ENCODE results near the gene SEC62.

The SEC62 gene, protein sequence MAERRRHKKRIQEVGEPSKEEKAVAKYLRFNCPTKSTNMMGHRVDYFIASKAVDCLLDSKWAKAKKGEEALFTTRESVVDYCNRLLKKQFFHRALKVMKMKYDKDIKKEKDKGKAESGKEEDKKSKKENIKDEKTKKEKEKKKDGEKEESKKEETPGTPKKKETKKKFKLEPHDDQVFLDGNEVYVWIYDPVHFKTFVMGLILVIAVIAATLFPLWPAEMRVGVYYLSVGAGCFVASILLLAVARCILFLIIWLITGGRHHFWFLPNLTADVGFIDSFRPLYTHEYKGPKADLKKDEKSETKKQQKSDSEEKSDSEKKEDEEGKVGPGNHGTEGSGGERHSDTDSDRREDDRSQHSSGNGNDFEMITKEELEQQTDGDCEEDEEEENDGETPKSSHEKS

GRCh38 chr3:169966428-169966950, at the start of gene SEC62:
TSS of gene SEC62 (plus strand) at chr3:169966807. CDS start at chr3:169966823, 16 bp downstream.
- peak; percentile 95 for DNase-seq

- no peak for DNase-seq
These were observed 43.4 kb upstream of the SEC62 start for GRCh38 chr3:169923189-169923588.

DNA sequence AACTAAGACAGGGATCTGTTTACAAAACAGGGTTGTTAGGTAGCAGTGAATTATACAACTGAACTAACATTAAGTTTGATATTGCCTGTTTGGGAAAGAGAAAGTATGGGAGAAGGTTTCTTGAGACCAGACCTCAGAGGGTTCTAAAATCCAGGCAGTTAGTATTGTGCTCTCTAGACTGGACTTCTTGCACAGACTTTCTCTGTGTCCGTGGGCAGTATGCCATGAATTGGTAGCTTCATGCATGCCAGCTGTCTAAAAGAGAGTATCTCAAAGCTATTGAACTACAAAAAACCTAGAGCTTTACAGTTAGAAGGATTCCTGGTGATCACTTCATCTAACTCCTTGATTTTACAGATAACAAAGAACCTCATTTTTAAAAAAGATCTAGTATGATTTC, 42.8 kb upstream of the SEC62 start:
- no peak for DNase-seq

DNA sequence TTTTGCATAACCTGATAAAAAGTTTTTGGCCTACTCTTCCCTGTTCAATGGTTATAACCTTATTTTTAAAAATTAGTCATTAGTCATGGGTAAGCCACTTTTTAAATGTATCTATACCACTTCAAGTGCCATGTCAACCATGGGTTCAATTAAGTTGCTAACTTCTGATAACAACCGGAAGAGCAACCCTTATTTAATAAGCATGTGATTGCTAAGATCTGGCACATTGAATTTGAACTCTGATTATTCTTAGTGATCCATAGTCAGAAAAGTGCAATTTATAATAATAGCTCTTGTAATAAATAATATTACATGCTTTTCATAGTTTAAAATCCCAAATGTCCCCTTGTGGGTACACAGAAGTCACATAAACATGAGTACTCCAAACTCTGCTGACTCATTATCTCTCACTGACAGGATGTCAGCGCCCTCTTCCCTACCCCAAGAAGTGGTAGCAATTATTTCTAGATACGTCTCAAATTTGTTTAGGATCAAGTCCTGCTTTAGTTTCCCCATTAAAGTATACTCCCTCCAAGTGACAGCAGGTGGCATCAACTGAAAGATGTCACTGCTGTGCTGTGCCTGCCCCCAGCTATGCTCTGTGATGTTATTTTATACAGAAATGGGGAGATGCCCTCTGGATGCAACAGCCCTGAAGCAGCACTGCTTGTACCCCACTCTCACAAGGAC, 36.6 kb upstream of the SEC62 start:
- DNase-seq, result no peak

DNA sequence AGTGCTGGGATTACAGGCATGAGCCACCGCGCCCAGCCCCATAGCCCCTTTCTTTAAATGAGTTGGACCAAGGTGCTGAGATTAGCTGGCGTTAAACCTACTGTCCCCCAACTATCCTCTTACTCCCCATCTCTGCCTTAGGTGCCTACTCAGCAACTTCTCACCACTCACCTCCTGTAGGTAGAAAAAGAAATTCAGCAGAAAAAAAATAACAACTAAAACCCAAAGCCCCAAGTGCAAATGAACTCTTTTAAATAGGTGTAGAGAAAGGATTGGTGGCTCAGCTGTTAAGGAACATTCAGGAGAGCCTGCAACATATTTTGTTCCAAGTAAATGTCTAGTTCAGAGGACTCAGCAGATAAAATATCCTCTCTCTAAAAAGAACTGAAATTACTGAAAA, 35.8 kb upstream of the SEC62 start:
- no peak for DNase-seq

GRCh38 chr3:169931747-169932520, 34.7 kb upstream of the SEC62 start:
- no peak for DNase-seq

GRCh38 chr3:169939320-169939719, 27.3 kb upstream of the SEC62 start:
- no peak for DNase-seq

- no peak for DNase-seq
These were observed 26.9 kb upstream of the SEC62 start for GRCh38 chr3:169939751-169940150.

GRCh38 chr3:169940470-169941181, 26.0 kb upstream of the SEC62 start:
- DNase-seq, result no peak

- no peak for DNase-seq
These were observed 21.3 kb upstream of the SEC62 start for GRCh38 chr3:169945313-169945712.

GRCh38 chr3:169946336-169946735, 20.3 kb upstream of the SEC62 start:
- no peak for DNase-seq

GRCh38 chr3:169948559-169949448, 17.8 kb upstream of the SEC62 start:
- DNase-seq, result no peak

GRCh38 chr3:169952045-169952444, 14.6 kb upstream of the SEC62 start:
- DNase-seq, result no peak

DNA sequence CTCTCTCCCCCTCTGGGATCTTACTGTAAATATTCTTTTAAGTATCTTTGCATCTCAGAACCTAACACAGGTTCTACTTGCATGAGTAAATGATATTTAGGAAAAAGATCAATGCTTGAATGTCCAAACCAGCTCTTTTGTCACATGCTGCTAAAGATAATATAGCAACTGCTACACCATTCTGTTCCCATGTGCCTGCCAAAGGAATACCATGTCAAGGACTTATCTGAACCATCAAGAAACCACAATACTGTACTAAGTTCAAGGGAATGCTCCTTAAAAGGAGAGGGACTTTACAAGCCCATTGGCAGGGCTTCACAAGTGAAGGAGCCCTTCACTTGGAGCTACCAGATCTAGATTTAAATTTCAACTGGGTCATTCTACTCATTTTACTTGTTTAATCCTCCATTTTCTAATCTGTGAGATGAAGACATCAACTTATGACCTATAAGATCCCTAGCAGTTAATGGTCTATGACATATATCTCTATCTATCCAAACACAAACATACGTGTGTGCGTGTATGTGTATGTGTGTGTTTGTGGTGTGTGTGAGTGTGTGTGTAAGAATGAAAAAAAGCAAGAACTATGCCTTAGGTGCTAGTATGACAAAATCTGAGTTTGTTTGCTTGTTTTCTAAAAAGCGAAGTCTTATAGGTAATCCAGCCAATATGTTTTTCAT, 13.0 kb upstream of the SEC62 start:
- DNase-seq, result no peak

DNA sequence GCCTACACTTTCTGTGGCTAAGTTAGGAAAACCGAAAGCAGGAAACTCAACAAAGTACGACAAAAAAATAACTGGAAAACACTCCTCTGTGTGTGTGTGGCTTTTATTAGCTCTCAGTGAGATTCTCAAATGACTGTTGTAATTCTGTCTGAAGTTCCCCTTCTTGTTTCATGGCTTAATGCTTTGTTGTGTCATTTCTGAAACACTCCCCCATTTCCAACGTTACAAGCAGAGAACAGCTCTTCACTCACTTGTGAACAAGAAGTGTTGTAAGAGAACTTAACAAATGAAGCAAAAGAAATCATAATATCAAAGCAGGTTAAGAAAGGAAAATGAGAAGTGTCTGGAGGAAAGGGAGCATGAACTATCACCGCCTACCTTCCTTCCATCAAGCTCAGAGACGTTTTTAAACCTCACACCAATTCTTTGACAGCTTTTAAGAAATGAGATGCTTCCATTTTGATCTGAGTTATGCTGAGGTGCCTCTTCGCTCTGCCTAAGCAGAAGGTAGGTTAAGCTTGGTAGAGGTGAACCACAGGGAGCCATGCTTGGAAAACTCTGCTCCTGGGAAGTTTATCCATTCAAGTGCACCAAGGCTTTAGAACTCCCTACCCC, 12.4 kb upstream of the SEC62 start:
- DNase-seq, result no peak

DNA sequence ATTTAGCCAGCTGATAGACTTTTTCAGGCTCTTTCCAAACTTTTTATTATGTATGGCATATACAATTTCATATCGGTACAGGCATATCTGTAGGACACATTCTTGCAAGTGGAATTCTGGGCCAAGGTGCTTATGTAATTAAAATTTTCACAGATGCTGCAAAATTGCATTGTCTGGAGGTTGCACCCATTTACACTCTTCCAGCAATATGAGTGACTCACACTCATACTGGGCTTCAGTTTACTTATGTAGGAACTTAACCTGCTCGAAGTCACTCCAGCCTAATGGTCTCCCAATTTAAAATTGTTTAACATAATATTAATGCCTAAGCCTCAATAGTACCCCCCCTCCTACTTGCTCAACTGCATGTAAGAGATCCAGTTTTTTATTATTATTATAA, 11.2 kb upstream of the SEC62 start:
- DNase-seq, result no peak

DNA sequence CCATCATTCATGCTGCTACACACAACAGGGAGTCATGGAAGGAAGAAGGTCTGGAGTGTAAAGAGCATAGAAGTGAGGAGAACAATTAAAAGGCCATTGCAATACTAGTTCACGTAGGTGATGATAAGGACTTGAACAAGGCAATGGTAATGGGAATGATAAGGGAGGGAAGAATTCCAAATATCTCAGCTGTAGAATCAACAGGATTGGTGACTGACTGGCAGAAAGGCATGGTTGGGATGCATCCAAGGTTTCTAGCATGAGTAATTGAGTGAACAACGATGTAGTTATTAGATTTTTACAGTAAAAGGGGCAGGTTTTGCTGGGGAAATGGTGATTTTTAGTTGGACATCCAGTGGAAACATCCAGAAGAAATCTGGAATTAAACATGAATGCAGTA, 2.4 kb upstream of the SEC62 start:
- DNase-seq, result no peak

- DNase-seq, result no peak
These were observed 812 bp upstream of the SEC62 start for GRCh38 chr3:169965562-169966427.

All from activated CD4-positive, alpha-beta T cell treated with anti-CD3 and anti-CD28 coated beads for 1 hour (primary cell).